NCI-H1105 treated with DMSO at 0.1 percent for 48 hours (cell line): ENCODE measurements around the gene BOLA3.
"Not testable (repeated sequence)": the region's sequence is repeated elsewhere in the genome, so short reads cannot be mapped to it uniquely, and the experiment has no call there.

ENCODE experiments used
- DNase-seq: peaks from one replicate; lab custom pipeline; 2025; lab: John Stamatoyannopoulos, UW

The BOLA3 gene

DNA sequence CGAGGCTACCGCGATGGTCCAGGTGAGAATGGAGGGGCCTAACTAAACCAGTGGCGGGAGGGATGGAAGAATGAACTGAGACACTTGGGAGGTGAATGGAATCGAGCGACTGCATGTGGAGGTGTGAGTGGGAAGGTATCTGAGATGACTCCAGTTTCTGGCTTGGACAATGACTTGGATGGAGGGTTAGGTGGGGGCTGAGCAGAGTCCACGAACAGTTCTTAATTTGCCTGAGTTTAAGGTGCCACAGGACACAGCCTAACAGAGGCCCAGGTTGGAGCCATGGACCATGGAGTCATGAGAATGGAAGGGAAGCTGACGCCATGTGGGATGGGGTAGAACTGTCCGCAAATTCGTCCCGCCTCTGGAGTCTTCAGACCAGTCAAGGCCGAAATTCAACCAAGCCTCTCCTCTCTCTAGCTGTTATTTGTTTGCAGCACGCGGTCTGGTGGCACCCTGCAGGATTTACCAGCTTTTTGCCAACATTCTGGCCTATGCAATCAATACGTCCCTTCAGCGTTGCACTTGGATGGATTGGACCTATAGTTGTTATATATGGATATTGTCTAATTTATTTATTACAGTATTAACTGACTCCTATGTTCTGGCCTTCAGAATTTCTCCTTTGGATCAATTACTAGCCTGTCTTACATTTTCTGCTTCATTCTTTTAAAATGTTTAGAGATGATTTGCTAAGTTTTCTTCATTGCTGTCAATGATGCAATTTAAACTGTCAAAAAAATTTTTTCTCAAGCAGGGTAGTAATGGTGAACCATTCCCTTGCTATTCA lies 940 bp upstream of the BOLA3 start:
- DNase-seq: no peak

DNA sequence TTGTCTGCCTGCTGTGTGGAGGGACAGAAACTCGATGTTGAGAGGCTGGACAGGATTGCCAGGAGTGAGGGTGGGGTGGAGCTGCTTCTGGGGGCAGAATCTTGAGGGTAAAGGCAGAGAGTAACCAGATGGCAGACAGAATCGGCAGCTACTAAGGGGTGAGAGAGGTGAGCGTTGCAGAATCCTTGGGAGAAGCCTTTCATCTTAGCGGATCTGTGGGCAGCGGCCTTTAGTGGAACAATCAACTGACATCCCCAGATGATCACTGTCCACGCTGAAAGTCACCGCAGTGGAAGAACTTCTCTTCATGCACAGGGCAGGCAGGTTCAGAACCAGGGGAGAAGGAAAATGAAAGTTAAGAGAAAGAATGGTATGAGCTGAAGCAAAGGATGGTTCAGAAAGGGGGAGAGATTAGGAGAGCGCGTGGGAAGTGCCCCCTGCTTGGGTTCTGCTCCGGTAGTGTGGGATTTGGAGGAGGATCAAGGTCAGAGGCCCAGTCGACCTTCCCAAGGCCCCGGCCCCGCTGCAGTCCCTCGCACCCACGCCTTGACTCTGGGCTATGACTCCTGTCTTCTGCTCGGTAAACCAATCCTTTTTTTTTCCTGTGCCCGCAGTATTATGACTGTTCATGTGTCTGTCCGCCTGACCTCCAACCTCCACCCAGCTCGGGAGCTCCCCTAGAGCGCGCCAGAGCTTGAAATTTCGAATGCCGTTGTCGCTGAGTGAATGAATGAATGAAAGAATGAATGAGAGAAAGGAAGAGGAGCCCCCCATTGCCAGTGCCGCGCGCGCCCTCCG lies 584 bp downstream of the BOLA3 start:
- DNase-seq: peak; percentile 40

DNA sequence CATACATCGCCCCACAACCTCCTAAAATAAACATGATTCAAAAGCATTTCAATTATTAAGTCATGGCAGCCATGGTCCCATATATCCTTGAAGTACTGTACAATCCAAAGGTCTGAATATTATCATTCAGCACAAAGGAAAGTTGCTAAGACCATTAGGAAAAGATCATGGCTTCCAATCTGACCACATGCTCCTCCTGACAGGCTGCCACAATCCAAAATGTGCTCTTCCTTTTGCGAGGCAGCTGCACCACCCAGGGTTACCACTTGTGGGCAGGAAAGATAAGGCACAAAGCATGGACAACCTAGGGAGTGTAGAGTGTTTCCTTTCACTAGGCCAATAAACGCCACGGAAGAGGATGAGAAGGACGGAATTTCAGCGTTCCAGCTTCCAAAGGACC lies 5.4 kb downstream of the BOLA3 start:
- no peak for DNase-seq

DNA sequence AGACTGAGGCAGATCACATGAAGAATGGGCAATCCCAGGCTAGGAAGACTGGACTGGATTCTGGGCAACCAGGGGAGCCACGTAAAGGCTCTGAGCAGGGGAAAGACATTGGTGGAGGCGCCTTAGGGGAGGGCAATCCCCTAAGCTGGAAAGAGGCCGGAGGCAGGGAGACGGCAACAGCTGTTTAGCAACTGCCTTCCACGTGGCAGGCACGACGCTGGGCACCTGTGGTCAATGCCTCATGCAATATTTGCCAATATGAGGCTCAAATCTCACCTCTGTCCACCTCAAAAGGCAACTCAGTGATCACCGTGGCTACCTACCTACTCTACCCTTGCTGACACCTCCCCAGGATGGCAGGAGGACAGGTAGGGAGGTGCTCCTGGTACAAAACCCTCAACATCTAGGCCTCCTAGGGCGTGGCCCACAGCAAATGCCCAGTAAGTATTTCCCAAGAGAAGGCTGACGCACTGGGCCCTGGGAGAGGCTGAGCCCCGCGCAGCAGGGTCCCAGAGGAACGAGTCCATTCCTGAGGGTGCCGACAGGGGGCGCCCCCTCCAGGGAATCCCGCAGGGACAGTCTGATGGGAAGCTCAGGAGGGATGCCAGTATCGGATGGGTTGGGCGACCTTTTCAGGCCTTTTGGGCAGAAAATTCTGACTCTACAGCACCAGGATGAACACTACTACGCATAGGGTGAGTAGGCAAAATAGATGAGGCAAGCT lies 8.9 kb downstream of the BOLA3 start:
- DNase-seq: no peak

DNA sequence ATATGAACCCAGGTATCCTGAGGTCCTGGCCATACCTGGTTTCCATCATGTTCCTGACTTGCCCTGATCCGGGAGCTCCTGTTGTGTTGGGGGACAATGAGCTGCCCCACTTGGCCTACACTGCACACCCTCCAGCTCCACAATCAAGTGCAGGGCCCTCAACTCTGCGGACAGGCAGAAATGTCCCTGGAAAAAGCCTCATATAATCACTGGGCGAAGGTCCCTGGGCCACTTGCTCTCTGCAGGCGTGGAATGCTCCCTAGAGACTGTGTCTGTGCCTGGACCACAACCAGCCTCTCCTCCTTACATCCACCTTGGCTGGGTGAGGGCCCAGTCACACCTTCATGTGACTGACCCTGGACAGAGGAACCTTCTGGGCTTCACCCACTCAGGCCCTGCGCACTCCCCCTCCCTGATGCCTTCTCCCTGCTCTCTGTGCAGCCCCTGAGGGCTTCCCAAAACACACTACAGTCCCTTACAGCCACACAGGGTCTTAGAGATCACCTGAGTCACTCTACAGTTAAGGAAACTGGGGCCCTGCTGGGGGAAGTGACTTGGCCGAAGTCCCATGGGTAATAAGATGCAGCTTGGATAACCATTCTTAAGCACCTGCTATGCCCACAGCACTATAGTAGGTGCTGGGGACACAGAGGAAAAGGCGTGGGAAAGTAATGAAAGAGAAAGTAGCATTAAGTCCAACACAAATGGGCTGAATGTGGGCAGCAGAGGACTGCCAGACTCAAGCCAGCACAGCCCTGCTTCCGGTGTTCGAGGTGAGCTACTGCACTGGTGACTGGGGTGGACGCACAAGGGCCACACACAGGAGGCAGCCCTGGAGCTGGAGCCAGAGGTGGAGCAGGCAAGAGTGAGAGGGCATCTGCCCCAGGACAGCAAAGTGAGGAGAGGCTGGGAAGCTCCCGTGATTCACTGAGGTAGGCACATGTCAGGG lies 9.8 kb downstream of the BOLA3 start:
- DNase-seq: no peak

DNA sequence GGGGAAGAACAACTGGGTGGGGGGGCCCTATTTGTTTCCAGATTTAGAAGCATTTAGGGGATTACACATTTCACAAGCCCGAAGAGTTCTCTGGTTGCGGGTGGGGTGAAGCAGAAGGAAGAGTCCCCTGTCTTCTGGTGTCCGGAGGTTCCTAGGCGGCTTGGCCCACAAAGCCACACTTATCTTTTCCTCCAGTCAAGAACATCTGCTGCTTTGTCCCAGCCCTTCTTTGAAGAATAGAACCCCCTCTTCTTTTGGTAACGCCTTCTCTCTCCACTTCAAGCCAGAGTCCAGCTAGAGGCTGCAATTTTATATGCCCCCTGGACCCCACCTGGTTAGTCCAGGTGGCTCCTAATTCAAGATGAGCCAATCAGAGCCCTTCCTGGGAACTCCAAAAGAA lies 15.8 kb downstream of the BOLA3 start:
- DNase-seq: no peak

DNA sequence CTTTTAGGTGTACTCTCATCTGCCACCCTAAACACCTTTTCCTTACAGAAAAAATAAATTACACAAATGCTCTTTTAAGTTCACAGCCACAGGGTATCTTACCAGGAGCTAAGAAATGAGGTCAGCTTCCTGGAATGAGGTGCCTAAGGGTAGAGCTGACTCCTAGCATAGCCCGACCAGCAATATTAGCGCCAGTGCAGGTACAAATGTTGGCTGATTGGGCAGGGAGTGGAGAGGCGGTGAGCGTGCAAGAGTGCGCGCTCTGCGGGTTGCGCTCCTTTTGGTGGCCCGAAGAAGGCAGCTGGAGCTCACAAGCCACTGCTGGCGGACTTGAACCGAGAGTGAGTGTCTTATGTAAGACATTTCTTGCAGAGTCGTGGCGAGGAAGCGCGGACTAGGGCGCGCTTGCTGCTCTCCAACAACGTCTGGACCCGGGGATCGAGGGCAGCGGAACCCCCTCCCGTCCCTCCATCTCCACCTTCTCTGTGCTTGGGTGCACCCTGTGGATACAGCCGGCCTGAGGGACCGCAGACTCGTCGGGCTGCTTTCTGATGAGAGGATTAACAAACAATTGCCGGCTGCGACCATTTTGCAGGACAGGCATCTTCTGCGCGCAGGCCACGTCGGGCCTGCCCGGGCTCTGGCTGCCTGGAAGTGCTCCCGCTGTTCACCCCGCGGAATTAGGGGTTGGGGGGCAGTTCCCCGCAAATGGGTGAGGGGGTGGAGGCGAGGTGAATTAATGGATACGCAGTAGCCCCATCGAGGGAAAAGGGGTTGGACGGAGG lies 17.3 kb downstream of the BOLA3 start:
- no peak for DNase-seq

DNA sequence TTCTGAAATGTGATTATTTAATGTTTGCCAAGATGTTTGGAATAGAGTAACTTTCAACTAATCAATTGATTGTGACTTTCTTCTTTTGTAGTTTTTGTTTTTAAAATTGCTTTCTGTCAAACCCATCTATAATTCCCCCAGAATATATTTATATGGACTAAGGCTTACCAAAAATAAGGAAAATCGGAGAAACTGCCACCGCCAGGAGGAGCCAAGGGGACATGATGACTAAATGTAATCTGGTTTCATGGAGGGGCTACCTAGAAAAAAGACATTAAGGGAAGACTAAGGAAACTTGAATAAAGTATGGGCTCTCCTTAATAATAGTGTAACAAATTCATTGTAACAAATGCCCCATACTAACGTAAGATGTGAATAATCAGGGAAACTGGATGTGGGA lies 19.5 kb downstream of the BOLA3 start:
- DNase-seq: no peak

DNA sequence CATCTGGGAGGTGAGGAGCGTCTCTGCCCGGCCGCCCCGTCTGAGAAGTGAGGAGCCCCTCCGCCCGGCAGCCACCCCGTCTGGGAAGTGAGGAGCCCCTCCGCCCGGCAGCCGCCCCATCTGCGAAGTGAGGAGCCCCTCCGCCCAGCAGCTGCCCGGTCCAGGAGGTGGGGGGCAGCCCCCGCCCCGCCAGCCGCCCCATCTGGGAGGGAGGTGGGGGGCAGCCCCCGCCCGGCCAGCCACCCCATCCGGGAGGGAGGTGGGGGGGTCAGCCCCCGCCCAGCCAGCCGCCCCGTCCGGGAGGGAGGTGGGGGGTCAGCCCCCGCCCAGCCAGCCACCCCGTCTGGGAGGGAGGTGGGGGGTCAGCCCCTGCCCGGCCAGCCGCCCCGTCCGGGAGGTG lies 23.8 kb downstream of the BOLA3 start:
- not testable (repeated sequence) for DNase-seq

DNA sequence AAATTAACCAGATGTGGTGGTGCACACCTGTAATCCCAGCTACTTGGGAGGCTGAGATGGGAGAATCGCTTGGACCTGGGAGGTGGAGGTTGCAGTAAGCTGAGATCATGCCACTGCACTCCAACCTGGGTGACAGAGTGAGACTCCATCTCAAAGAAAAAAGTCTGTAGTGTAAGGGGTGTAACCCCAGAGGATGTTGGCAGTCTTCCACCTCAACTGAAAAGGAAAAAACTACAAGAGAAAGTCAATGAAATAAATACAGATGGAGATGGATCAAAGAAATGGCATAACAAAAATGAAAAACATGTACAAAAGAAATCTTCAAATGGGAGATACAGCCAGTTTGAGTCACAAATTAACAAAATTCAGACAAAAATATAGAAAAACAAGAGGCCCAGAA lies 25.9 kb downstream of the BOLA3 start:
- DNase-seq: not testable (repeated sequence)

DNA sequence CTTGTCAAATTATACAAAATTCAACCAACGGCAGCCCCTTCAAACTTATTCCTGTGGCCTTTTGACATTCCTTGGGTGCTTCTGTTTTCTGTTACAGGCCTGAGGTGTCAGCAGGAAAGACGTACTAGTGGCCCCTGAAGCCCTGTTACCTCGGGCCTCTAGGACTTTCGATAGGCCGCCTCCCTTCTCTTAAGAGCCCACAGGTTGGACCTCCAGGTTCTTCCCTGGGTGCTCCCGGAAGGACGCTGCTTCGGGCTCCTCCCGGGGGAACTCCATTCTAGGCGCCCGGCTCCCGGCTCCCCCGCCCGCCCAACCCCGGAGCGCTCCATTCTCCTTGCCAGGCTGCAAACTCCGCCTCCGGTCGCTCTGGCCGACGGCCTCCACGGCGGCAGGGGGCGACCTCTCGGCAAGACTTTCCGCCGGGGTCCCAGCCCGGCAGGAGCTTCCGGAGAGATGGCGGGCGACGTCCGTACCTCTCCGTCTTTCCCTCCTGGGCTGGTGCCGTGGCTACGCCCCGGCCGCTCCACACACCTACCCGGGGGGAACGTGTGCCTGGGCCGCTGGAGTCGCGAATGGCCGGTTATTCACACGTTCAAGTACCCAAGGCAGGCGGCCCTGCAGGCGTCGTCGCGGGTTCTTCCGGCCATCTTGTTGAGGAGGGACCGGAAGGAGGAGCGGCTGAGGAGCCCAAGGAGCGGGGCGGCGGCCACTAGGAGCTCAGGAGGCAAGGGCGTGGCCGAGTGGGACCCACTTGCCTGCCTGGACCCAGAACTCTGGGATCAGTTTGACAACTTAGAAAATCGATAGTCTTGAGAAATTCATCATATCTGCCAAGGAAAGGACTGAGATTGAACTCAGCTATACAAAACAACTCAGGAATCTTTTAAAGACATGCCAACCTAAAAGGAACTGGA lies 27.5 kb downstream of the BOLA3 start:
- peak; percentile 82 for DNase-seq

DNA sequence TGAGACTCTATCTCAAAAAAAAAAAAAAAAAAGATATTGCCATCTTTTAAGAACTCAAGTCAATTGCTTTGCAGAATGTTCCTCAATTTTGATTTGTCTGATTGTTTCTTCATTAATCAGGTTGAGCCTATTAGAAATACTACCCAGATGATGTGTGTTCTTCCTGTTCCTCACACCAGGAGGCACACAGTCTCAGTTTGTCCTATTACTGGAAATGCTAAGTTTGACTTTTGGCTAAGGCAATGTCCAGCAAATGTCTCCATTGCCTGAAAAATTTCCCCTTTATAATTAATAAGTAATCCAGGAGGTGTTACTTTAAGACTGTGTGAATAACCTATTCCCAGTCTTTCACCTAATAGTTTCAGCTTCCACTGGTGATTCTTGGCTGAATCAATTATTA lies 28.4 kb downstream of the BOLA3 start:
- DNase-seq: no peak

DNA sequence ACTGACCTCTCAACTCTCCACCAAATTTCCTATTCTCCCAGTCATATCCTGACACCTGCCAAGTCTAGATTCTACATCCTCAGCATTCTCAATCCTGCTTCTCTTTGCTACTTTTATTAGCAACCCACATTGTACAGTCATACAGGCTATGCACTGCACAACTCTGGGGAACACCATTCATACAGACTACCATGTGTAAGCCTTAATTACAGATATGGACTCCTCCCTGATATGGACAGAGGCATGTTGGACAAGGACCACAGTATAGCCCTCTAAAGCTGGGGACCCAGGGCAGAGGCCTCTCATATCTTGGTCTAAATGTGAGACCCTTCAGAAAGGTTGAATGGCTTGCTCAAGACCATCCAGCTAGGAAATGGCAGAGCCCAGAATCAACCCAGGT lies 36.3 kb downstream of the BOLA3 start:
- no peak for DNase-seq

DNA sequence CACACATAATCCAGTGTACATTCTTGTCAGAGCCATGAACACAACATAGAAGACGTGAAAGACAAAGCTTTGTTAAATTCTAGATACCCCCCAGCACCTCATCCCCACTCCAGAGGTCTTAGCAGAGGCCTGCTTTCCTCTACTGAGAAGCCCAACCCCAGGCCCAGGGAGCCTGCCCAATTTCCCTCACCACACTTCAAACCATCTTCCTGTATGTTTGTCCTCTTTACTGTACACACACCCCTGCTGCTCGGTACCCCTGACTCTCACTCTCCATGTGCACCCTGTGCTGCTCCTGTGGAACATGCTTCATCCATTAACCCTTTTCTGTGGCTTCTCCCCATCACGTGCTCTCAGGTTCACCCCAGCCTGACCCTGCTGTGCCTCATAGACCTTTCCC lies 37.2 kb downstream of the BOLA3 start:
- no peak for DNase-seq

DNA sequence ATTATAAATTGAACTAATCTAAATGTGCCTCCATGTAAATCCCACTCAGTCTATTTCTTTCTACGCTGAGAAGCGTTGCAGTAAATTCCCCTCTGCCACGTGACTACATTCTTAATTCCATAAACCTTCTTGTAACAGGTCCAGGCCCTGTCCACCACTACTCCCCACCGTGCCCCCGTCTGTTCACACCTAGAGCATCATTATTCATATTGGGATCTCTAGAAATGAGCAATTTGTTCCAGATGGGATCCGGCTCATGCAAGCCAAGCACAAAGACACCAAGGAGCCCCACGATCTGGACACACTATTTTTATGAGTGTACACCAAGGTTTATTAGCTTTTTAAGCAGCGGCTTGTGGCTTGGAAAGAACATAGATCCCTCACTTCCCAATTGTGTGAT lies 38.2 kb downstream of the BOLA3 start:
- DNase-seq: no peak

DNA sequence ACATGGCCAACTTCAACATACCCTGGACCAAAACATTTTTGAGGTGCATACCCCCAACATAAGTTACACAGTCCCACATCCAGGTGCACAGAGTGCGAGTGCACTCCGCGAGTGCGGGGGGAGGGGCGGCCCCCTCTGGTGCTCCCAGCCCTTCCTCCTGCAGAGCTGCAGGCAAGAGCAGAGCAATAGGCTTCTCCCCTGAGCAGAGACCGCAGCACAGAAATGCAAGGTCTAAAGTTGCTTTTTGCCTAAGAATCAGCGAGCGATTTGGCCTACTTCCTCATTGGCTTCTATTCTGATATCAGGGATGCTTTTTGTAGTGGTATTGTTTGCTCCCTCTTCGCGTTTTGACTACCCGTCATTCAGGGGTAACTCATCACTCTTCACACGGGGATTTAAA lies 40.6 kb downstream of the BOLA3 start:
- DNase-seq: no peak

DNA sequence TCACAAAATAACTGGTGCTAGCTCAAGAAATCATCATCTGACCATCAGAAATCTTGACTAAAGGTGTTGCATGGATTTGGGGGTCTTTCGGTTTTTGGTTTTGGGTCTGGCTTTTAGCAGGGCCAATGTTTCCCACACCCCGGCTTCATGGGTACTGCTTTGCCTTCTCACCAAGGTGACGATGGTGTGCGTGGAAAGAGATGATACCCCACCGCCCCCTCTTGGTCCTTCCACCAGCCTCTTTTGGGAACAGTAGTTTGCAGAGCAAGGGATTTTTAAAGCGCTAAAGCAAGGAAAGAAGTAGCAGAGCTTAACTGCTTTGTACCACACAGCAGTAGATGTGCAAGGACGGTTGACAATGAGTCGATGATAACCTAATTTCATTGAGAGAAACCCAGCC lies 42.3 kb downstream of the BOLA3 start:
- no peak for DNase-seq

DNA sequence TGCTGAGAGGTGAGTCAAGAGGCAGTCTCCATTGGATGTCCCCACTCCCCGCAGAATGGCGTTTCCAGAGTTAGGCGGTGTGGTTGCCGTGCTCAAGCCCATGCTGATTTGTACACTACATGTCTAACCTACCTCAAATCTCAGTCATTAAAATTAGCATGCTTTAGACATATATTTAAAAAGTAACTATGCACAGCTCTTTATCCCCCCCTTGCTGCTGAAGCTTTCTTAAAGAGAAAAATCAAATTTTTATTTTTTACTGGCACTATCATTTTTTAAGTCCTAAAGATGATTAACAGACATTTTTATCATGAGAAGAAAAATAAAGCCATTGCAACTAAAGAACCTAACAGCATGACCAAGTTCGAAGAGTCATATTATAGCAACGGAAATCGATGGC lies 42.9 kb downstream of the BOLA3 start:
- DNase-seq: no peak

DNA sequence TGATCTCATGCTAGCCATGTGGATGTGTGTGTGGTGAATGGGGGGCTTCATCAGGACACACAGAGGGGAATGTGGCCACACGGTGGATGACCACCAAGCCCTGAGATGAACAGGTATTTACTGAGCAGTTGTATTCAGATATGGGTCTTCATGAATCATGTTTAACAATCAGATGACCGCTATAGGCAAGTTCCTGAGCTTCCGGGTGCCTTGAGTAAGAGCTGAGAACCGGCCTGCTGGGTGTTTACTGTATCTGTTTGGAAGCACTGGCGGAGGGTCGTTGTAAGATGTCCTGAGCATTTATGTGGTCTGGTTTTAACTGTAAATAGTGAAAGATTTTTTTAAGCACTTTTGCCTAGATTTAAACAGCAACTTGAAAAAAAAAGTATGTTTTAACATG lies 43.9 kb downstream of the BOLA3 start:
- DNase-seq: no peak

DNA sequence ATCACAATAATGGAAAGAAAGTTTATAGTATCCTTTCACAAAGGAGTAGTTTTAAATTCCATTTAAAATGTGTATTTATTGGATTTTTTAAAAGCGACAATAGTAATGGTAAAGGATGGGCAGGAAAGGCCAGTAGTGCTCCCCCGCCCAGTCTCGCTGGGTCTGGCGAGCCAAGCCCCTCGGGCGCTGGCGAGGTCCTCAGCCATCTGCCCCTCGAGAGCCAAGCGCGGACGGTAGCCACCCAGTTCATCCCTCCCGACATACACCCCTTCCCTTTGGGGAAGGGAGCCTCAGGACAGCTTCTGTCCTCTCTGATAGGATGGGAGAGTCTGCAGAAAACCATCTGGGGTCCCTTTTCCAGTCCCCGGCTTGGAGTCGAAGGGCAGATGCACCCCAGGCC lies 45.2 kb downstream of the BOLA3 start:
- no peak for DNase-seq
